Cardiac muscle cell (in vitro differentiated cells and primary cell): ENCODE data around the gene DLK2. TPM values are rescaled to one million over a fixed set of nuclear protein-coding genes. Genes with fewer than 3 reads are reported as not detected.

Experiments used
- DNase-seq, 2 donors: peaks; one replicate each; pipeline versions ENCODE4 v3.0.0 to v3.0.0-alpha.2; 2010 to 2017; ENCODE audit warnings: low read depth in 1 of 2, low spot score in 1 of 2
- H3K27ac ChIP-seq: fragments of 200-600 bp; sonication (generic); 2 replicates; pipeline ENCODE4 v1.5.1; 2016
- H3K27me3 ChIP-seq: fragments of 200-600 bp; sonication (generic); 2 replicates; pipeline ENCODE4 v1.6.0; 2016; ENCODE audit warnings: control low read depth
- H3K36me3 ChIP-seq: fragments of 200-600 bp; sonication (generic); 2 replicates; pipeline ENCODE4 v1.5.1; 2016; ENCODE audit warnings: control low read depth
- H3K4me1 ChIP-seq: fragments of 200-600 bp; sonication (generic); 2 replicates; pipeline ENCODE4 v1.8.1; 2017; ENCODE audit warnings: low read depth, mild to moderate bottlenecking, mixed run types
- H3K4me3 ChIP-seq: fragments of 200-600 bp; sonication (generic); 2 replicates; pipeline ENCODE4 v1.5.1; 2016; ENCODE audit warnings: mild to moderate bottlenecking
- H3K9me3 ChIP-seq: fragments of 200-600 bp; sonication (generic); 2 replicates; pipeline ENCODE4 v1.5.1; 2017; ENCODE audit warnings: low read depth, mild to moderate bottlenecking, control low read depth
- polyA plus RNA-seq: library from polyadenylated mRNA; unstranded; fragments of >200 nt; fragmentation: Nextera tagmentation; extraction: Ambion mirVana; gene quantifications from 2 replicates; pipeline ENCODE4 v1.2.1, GENCODE V29; 2016
- total RNA-seq: library from RNA; depleted of rRNA; stranded (reverse); fragments of >200 nt; gene quantifications from 2 replicates; pipeline ENCODE4 v1.2.3, GENCODE V29; 2016
- TF ChIP-seq, protein P1 (sequence below): IDR thresholded peaks from 2 replicates; pipeline ENCODE4 v1.5.1; 2012; ENCODE audit warnings: low read depth, mild to moderate bottlenecking, low read length

The DLK2 gene
- total and polyA plus RNA-seq, 2 experiments from 2014 or later, result 4.4 to 5.0 TPM

DNA sequence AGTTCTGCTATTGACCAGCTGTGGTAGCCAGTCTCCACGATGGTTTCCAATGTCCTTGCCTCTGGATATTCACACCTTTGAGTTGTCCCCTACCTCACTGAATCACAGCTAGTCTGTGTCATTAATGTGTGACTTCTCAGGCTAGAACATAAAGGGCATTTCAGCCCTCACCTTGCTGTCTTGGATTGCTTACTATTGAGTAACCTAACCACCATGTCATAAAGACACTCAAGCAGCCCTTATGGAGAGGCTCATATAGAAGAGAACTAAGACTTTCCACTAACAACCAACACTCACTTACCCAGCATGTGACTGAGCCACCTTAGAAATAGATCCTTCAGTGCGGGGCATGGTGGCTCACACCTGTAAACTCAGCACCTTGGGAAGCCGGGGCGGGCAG is 47.1 kb downstream of the DLK2 start:
- TF ChIP-seq, protein P1, sequence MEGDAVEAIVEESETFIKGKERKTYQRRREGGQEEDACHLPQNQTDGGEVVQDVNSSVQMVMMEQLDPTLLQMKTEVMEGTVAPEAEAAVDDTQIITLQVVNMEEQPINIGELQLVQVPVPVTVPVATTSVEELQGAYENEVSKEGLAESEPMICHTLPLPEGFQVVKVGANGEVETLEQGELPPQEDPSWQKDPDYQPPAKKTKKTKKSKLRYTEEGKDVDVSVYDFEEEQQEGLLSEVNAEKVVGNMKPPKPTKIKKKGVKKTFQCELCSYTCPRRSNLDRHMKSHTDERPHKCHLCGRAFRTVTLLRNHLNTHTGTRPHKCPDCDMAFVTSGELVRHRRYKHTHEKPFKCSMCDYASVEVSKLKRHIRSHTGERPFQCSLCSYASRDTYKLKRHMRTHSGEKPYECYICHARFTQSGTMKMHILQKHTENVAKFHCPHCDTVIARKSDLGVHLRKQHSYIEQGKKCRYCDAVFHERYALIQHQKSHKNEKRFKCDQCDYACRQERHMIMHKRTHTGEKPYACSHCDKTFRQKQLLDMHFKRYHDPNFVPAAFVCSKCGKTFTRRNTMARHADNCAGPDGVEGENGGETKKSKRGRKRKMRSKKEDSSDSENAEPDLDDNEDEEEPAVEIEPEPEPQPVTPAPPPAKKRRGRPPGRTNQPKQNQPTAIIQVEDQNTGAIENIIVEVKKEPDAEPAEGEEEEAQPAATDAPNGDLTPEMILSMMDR, result no peak
- Histone ChIP-seq H3K9me3 (no peaks in the 10 kb centered on the region), H3K4me3 (no peak overlapping the region), H3K27ac (no peak overlapping the region), H3K4me1 (no peaks in the 10 kb centered on the region), H3K27me3 (peaks cover 5% of the 10 kb centered on the region), H3K36me3 (no peaks in the 10 kb centered on the region)
- no peak for DNase-seq

DNA sequence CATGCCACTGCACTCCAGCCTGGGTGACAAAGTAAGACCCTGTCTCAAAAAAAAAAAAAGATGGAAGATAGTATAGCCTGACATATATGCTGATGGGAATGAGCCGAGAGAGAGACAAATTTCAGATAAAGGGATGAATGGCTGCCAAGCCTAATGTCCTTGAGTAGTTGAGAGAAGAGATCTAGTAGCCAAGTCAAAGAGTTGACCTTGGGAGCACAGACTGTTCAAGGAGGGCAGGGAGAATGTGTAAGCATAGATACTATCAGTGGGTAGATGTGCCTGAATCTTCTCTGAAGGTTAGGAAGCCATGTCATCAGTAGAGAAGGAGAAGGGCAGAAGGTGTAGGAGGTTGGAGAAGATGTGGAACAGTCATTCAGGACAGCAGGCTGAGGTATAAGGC is 48.1 kb downstream of the DLK2 start:
- H3K27me3 ChIP-seq, result peaks cover 5% of the 10 kb centered on the region
- TF ChIP-seq, protein P1, result no peak
- H3K36me3 ChIP-seq, result no peaks in the 10 kb centered on the region
- H3K4me3 ChIP-seq, result no peak overlapping the region
- H3K9me3 ChIP-seq, result no peaks in the 10 kb centered on the region
- H3K4me1 ChIP-seq, result no peaks in the 10 kb centered on the region
- DNase-seq, result no peak
- no peak overlapping the region for H3K27ac ChIP-seq

DNA sequence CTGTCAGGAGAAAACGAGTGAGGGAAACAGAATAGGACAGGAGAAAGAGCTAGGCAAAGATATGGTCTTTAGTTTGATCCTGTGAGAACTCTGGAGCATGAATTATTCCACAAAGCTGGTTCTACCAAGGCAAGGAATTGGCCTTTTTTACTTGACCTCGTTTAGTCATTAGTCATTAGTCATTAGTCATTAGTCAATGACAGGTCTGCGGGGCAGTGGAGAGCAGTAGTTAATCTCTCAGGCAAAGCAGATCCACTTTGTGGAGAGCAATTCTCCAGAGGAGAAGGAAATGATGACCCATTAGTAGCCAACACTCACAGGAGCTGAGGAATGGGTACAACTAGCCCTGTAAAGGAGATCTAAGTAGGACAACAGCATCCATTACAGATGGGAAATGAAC is 50.0 kb downstream of the DLK2 start:
- no peaks in the 10 kb centered on the region for H3K9me3 ChIP-seq
- H3K27me3 ChIP-seq, result peaks cover 5% of the 10 kb centered on the region
- no peaks in the 10 kb centered on the region for H3K4me1 ChIP-seq
- no peak overlapping the region for H3K27ac ChIP-seq
- H3K36me3 ChIP-seq, result no peaks in the 10 kb centered on the region
- no peak for DNase-seq
- TF ChIP-seq, protein P1, result no peak
- no peak overlapping the region for H3K4me3 ChIP-seq

DNA sequence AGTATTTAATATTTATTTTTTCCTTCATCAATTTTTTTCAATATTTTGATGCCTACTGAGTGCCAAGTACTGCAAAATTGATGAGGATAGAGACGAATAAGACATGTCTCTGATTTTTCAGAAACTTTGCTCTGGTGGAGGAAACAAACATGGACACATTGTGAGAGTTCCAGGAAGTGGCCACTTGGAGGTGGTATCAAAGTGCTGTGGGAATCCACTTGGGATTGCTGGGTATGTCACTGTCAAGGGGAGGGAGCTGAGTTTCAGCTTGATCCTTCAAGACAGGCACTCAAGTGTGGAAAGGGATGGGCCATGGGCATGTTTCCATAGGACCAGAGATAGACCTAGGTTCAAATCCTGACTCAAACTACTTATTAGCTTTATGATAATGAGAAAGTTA is 52.5 kb downstream of the DLK2 start:
- Histone ChIP-seq H3K4me3 (no peak overlapping the region), H3K4me1 (no peaks in the 10 kb centered on the region), H3K27ac (no peak overlapping the region), H3K36me3 (no peaks in the 10 kb centered on the region), H3K27me3 (peaks cover 5% of the 10 kb centered on the region), H3K9me3 (no peaks in the 10 kb centered on the region)
- no peak for DNase-seq
- TF ChIP-seq, protein P1, result no peak

DNA sequence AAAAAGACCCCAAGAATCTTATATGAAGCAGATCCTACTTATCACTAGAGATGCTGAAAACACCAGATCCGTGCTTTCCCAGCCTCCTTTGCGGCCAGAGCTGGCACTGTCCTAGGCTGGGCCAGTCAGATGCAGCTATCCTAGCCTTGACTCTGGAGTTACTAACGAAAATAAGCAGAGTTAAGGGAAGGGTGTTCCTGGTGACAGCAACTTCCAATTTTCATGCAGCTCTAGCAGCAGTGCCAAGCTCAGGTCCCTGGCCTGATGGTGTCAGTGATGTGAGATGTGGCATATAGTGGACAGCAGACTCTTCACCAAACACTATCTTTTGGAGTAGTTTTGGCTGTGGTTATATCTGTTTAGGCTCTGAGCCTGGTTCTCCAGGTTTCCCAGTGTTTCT is 53.6 kb downstream of the DLK2 start:
- TF ChIP-seq, protein P1, result no peak
- no peaks in the 10 kb centered on the region for H3K4me1 ChIP-seq
- H3K36me3 ChIP-seq, result no peaks in the 10 kb centered on the region
- DNase-seq, result no peak
- peaks cover 5% of the 10 kb centered on the region for H3K27me3 ChIP-seq
- no peaks in the 10 kb centered on the region for H3K9me3 ChIP-seq
- no peak overlapping the region for H3K27ac ChIP-seq
- no peak overlapping the region for H3K4me3 ChIP-seq

Other genes starting within 250 kb of the DLK2 start
- gene DNPH1, start 226.1 kb downstream of the DLK2 start, total RNA-seq, result 111 and 176 TPM in 2 replicates
- gene DNPH1, start 226.1 kb downstream of the DLK2 start, polyA plus RNA-seq, result 138 and 209 TPM in 2 replicates
- 0.60 and 1.0 TPM in 2 replicates for gene TTBK1, start 212.1 kb downstream of the DLK2 start, total RNA-seq
- gene TTBK1, start 212.1 kb downstream of the DLK2 start, polyA plus RNA-seq, result 0.15 and 0.17 TPM in 2 replicates
- gene SLC22A7, start 157.3 kb downstream of the DLK2 start, total RNA-seq, result not detected in 2 replicates
- gene SLC22A7, start 157.3 kb downstream of the DLK2 start, polyA plus RNA-seq, result 0.51 TPM in 1 of 2 replicates, not detected in the other
- 1.4 and 5.2 TPM in 2 replicates for gene CRIP3, start 146.7 kb downstream of the DLK2 start, total RNA-seq
- gene CRIP3, start 146.7 kb downstream of the DLK2 start, polyA plus RNA-seq, result 3.6 and 3.8 TPM in 2 replicates
- 14.8 and 27.2 TPM in 2 replicates for gene ZNF318, start 85.9 kb downstream of the DLK2 start, total RNA-seq
- 16.2 and 22.9 TPM in 2 replicates for gene ZNF318, start 85.9 kb downstream of the DLK2 start, polyA plus RNA-seq
- 19.8 and 25.6 TPM in 2 replicates for gene ABCC10, start 28.0 kb downstream of the DLK2 start, total RNA-seq
- gene ABCC10, start 28.0 kb downstream of the DLK2 start, polyA plus RNA-seq, result 20.6 and 29.4 TPM in 2 replicates
- 24.7 and 31.2 TPM in 2 replicates for gene TJAP1, start 22.0 kb upstream of the DLK2 start, total RNA-seq
- 23.1 and 25.8 TPM in 2 replicates for gene TJAP1, start 22.0 kb upstream of the DLK2 start, polyA plus RNA-seq
- gene LRRC73, start 54.8 kb upstream of the DLK2 start, total RNA-seq, result 3.3 and 3.4 TPM in 2 replicates
- gene LRRC73, start 54.8 kb upstream of the DLK2 start, polyA plus RNA-seq, result 2.9 and 4.6 TPM in 2 replicates
- gene YIPF3, start 61.4 kb upstream of the DLK2 start, total RNA-seq, result 145 and 195 TPM in 2 replicates
- 123 and 134 TPM in 2 replicates for gene YIPF3, start 61.4 kb upstream of the DLK2 start, polyA plus RNA-seq
- gene POLR1C, start 61.5 kb upstream of the DLK2 start, total RNA-seq, result 20.7 and 28.6 TPM in 2 replicates
- gene POLR1C, start 61.5 kb upstream of the DLK2 start, polyA plus RNA-seq, result 27.9 and 38.8 TPM in 2 replicates
- gene XPO5, start 120.5 kb upstream of the DLK2 start, total RNA-seq, result 29.5 and 31.3 TPM in 2 replicates
- gene XPO5, start 120.5 kb upstream of the DLK2 start, polyA plus RNA-seq, result 29.4 and 51.8 TPM in 2 replicates
- 7.1 and 10.3 TPM in 2 replicates for gene POLH, start 120.6 kb upstream of the DLK2 start, total RNA-seq
- gene POLH, start 120.6 kb upstream of the DLK2 start, polyA plus RNA-seq, result 5.5 and 5.6 TPM in 2 replicates
- 48.8 and 63.6 TPM in 2 replicates for gene GTPBP2, start 173.7 kb upstream of the DLK2 start, total RNA-seq
- 16.4 and 22.8 TPM in 2 replicates for gene GTPBP2, start 173.7 kb upstream of the DLK2 start, polyA plus RNA-seq
- gene MAD2L1BP, start 180.3 kb upstream of the DLK2 start, total RNA-seq, result 34.0 and 68.4 TPM in 2 replicates
- 53.7 and 60.6 TPM in 2 replicates for gene MAD2L1BP, start 180.3 kb upstream of the DLK2 start, polyA plus RNA-seq
- 2.1 and 2.9 TPM in 2 replicates for gene RSPH9, start 189.5 kb upstream of the DLK2 start, total RNA-seq
- 5.8 and 8.1 TPM in 2 replicates for gene RSPH9, start 189.5 kb upstream of the DLK2 start, polyA plus RNA-seq
- gene MRPS18A, start 232.2 kb upstream of the DLK2 start, total RNA-seq, result 65.9 and 80.2 TPM in 2 replicates
- 87.0 and 94.8 TPM in 2 replicates for gene MRPS18A, start 232.2 kb upstream of the DLK2 start, polyA plus RNA-seq